HUDEP-2 (cell line): Measurements from ENCODE around the gene KNCN.

Experiments used
- DNase-seq, 76 experiments: peaks; one replicate each; lab custom pipeline; 2025; ENCODE audit not compliant: unreplicated experiment in 76 of 76; lab: John Stamatoyannopoulos, UW

Gene KNCN

GRCh38 chr1:46569884-46570725 lies 18.7 kb upstream of the KNCN start:
- DNase-seq, result no peak

GRCh38 chr1:46569116-46569515 lies 17.7 kb upstream of the KNCN start:
- no peak for DNase-seq

GRCh38 chr1:46568461-46568891 lies 17.0 kb upstream of the KNCN start:
- DNase-seq, result no peak

- no peak for DNase-seq
These were observed 11.9 kb upstream of the KNCN start for GRCh38 chr1:46563341-46563740.

GRCh38 chr1:46562498-46562897 lies 11.1 kb upstream of the KNCN start:
- no peak for DNase-seq

GRCh38 chr1:46558966-46559365 lies 7.5 kb upstream of the KNCN start:
- no peak for DNase-seq

GRCh38 chr1:46558141-46558963 lies 6.9 kb upstream of the KNCN start:
- no peak for DNase-seq

GRCh38 chr1:46557403-46557802 lies 6.0 kb upstream of the KNCN start:
- DNase-seq, result peak in 25 of 76 experiments; percentile 8 to 62 (median 23)

GRCh38 chr1:46556822-46557221 lies 5.4 kb upstream of the KNCN start:
- DNase-seq, result peak in 33 of 76 experiments; percentile 5 to 54 (median 23)

GRCh38 chr1:46555826-46556619 lies 4.6 kb upstream of the KNCN start:
- no peak for DNase-seq

- DNase-seq, result no peak
These were observed 3.3 kb upstream of the KNCN start for GRCh38 chr1:46554597-46555381.

- DNase-seq, result no peak
These were observed 2.8 kb upstream of the KNCN start for GRCh38 chr1:46554236-46554596.

GRCh38 chr1:46553506-46553905 lies 2.1 kb upstream of the KNCN start:
- no peak for DNase-seq

- DNase-seq, result no peak
These were observed 1.1 kb upstream of the KNCN start for GRCh38 chr1:46552357-46553237.

GRCh38 chr1:46550751-46551231 lies 656 bp downstream of the KNCN start:
- peak in 5 of 76 experiments; percentile 7 to 39 (median 22) for DNase-seq

- DNase-seq, result peak in 5 of 76 experiments; percentile 5 to 24 (median 15)
These were observed 1.5 kb downstream of the KNCN start for GRCh38 chr1:46549697-46550681.

GRCh38 chr1:46547481-46548383 lies 3.7 kb downstream of the KNCN start:
- peak in 22 of 76 experiments; percentile 7 to 42 (median 24) for DNase-seq
